Neural progenitor cell (in vitro differentiated cells): ENCODE results near the gene SACM1L. TPM values are rescaled to one million over a fixed set of nuclear protein-coding genes. Genes with fewer than 3 reads are reported as not detected.

Experiments used
- DNase-seq: peaks from one replicate; pipeline ENCODE4 v3.0.0-alpha.2; 2016; ENCODE audit warnings: low spot score
- H2AFZ ChIP-seq: fragments of 200-600 bp; sonication (generic); replicated peaks from 2 replicates; pipeline ENCODE4 v1.6.1; 2016; ENCODE audit warnings: antibody characterized with exemption
- H3F3A ChIP-seq: fragments of 200-600 bp; sonication (generic); 2 replicates; pipeline ENCODE4 v1.6.1; 2016; ENCODE audit warnings: antibody characterized with exemption, low read depth
- H3K27ac ChIP-seq: fragments of 200-600 bp; sonication (generic); 2 replicates; pipeline ENCODE4 v1.5.1; 2016; ENCODE audit warnings: mild to moderate bottlenecking
- H3K27me3 ChIP-seq: fragments of 200-600 bp; sonication (generic); 2 replicates; pipeline ENCODE4 v1.6.1; 2016; ENCODE audit warnings: mild to moderate bottlenecking, moderate library complexity
- H3K36me3 ChIP-seq: fragments of 200-600 bp; sonication (generic); 2 replicates; pipeline ENCODE4 v1.5.1; 2016
- H3K4me1 ChIP-seq: fragments of 200-600 bp; sonication (generic); 2 replicates; pipeline ENCODE4 v1.6.1; 2016; ENCODE audit warnings: mixed run types
- H3K4me2 ChIP-seq: fragments of 200-600 bp; sonication (generic); 2 replicates; pipeline ENCODE4 v1.6.1; 2016
- H3K4me3 ChIP-seq: fragments of 200-600 bp; sonication (generic); 2 replicates; pipeline ENCODE4 v1.5.1; 2016
- H3K79me2 ChIP-seq: fragments of 200-600 bp; sonication (generic); 2 replicates; pipeline ENCODE4 v1.6.1; 2016; ENCODE audit warnings: low read depth
- H3K9ac ChIP-seq: fragments of 200-600 bp; sonication (generic); 2 replicates; pipeline ENCODE4 v1.6.1; 2016
- H3K9me3 ChIP-seq: fragments of 200-600 bp; sonication (generic); 2 replicates; pipeline ENCODE4 v1.5.1; 2016; ENCODE audit warnings: low read depth
- H4K20me1 ChIP-seq: fragments of 200-600 bp; sonication (generic); 2 replicates; pipeline ENCODE4 v1.6.1; 2016; ENCODE audit warnings: low read depth
- H3K27ac Mint-ChIP-seq: 3 replicates; pipeline ENCODE4 v1.8.0; 2021; ENCODE audit warnings: mixed read lengths
- H3K27me3 Mint-ChIP-seq: 2 replicates; pipeline ENCODE4 v1.8.0; 2022; ENCODE audit warnings: low read depth, mild to moderate bottlenecking, inconsistent platforms, moderate library complexity, mixed read lengths; ENCODE audit not compliant: insufficient read depth
- H3K36me3 Mint-ChIP-seq: 3 replicates; pipeline ENCODE4 v1.8.0; 2021; ENCODE audit warnings: mixed read lengths
- H3K4me1 Mint-ChIP-seq: 3 replicates; pipeline ENCODE4 v1.8.0; 2021; ENCODE audit warnings: mixed read lengths
- H3K4me3 Mint-ChIP-seq: 3 replicates; pipeline ENCODE4 v1.8.0; 2021; ENCODE audit warnings: mild to moderate bottlenecking, moderate library complexity, mixed read lengths
- H3K9me3 Mint-ChIP-seq: 3 replicates; pipeline ENCODE4 v1.8.0; 2020; ENCODE audit warnings: mixed read lengths
- CTCF ChIP-seq: fragments of 200-600 bp; sonication (generic); IDR thresholded peaks from 2 replicates; pipeline ENCODE4 v1.5.1; 2017; ENCODE audit warnings: antibody characterized with exemption, mild to moderate bottlenecking
- EZH2 ChIP-seq: fragments of 200-600 bp; sonication (generic); IDR thresholded peaks from 2 replicates; pipeline ENCODE4 v1.6.1; 2017; ENCODE audit warnings: antibody characterized with exemption, mild to moderate bottlenecking, moderate library complexity
- EZH2phosphoT487 ChIP-seq: fragments of 200-600 bp; sonication (generic); IDR thresholded peaks from 2 replicates; pipeline ENCODE4 v1.6.1; 2017; ENCODE audit warnings: antibody characterized with exemption
- total RNA-seq: library from RNA; depleted of rRNA; stranded (reverse); fragments of >200 nt; gene quantifications from 2 replicates; pipeline ENCODE4 v1.2.3, GENCODE V29; 2015; ENCODE audit warnings: low replicate concordance

Gene SACM1L
- total RNA-seq, 1 donor from 2014 or later = 61.8 TPM

- Mint-ChIP-seq H3K4me1 (no peaks in the 10 kb centered on the region), H3K36me3 (no peaks in the 10 kb centered on the region), H3K9me3 (peaks cover 3% of the 10 kb centered on the region)
Measured at GRCh38 chr3:45781271-45781670, 92.1 kb downstream of the SACM1L start.

GRCh38 chr3:45781841-45782240, 92.6 kb downstream of the SACM1L start:
- no peaks in the 10 kb centered on the region for H3K9me3 ChIP-seq
- H3K27me3 ChIP-seq = no peaks in the 10 kb centered on the region
- no peaks in the 10 kb centered on the region for H3F3A ChIP-seq
- no peak overlapping the region for H3K4me3 Mint-ChIP-seq
- H3K27ac Mint-ChIP-seq = no peak overlapping the region
- no peaks in the 10 kb centered on the region for H4K20me1 ChIP-seq
- DNase-seq = no peak
- peaks cover 13% of the 10 kb centered on the region for H3K27me3 Mint-ChIP-seq
- TF ChIP-seq EZH2 = no peak
- TF ChIP-seq EZH2phosphoT487 = no peak
- TF ChIP-seq CTCF = no peak
- no peaks in the 10 kb centered on the region for H3K36me3 Mint-ChIP-seq
- H3K4me1 ChIP-seq = no peaks in the 10 kb centered on the region
- H3K79me2 ChIP-seq = no peaks in the 10 kb centered on the region
- H3K36me3 ChIP-seq = no peaks in the 10 kb centered on the region
- no peak overlapping the region for H3K4me3 ChIP-seq
- H3K9me3 Mint-ChIP-seq = peaks cover 3% of the 10 kb centered on the region
- no peak overlapping the region for H3K27ac ChIP-seq
- no peak overlapping the region for H2AFZ ChIP-seq
- H3K4me1 Mint-ChIP-seq = no peaks in the 10 kb centered on the region
- no peak overlapping the region for H3K9ac ChIP-seq
- H3K4me2 ChIP-seq = no peak overlapping the region

More at GRCh38 chr3:45781271-45781670, 92.1 kb downstream of the SACM1L start:
- Histone ChIP-seq H3K79me2 (no peaks in the 10 kb centered on the region), H3K4me2 (no peak overlapping the region), H3F3A (no peaks in the 10 kb centered on the region), H2AFZ (no peak overlapping the region), H3K9me3 (no peaks in the 10 kb centered on the region), H3K36me3 (no peaks in the 10 kb centered on the region), H3K27me3 (no peaks in the 10 kb centered on the region), H3K4me3 (no peak overlapping the region), H3K9ac (no peak overlapping the region), H3K27ac (no peak overlapping the region), H4K20me1 (no peaks in the 10 kb centered on the region), H3K4me1 (no peaks in the 10 kb centered on the region)
- Mint-ChIP-seq H3K27ac (no peak overlapping the region), H3K4me3 (no peak overlapping the region), H3K27me3 (peaks cover 13% of the 10 kb centered on the region)
- no peak for DNase-seq
- no peak for TF ChIP-seq EZH2phosphoT487
- TF ChIP-seq EZH2 = no peak
- no peak for TF ChIP-seq CTCF

- peaks cover 3% of the 10 kb centered on the region for H3K9me3 Mint-ChIP-seq
- no peak overlapping the region for H3K4me3 Mint-ChIP-seq
- Histone ChIP-seq H3K27ac (no peak overlapping the region), H3K9ac (no peak overlapping the region), H4K20me1 (no peaks in the 10 kb centered on the region), H3K79me2 (no peaks in the 10 kb centered on the region), H3F3A (no peaks in the 10 kb centered on the region), H3K27me3 (no peaks in the 10 kb centered on the region), H3K9me3 (no peaks in the 10 kb centered on the region), H3K4me1 (no peaks in the 10 kb centered on the region), H3K4me3 (no peak overlapping the region), H3K4me2 (no peak overlapping the region), H2AFZ (no peak overlapping the region), H3K36me3 (no peaks in the 10 kb centered on the region)
- DNase-seq = no peak
- TF ChIP-seq EZH2 (no peak), CTCF (no peak), EZH2phosphoT487 (no peak)
- no peaks in the 10 kb centered on the region for H3K36me3 Mint-ChIP-seq
- no peak overlapping the region for H3K27ac Mint-ChIP-seq
- H3K4me1 Mint-ChIP-seq = no peaks in the 10 kb centered on the region
- peaks cover 11% of the 10 kb centered on the region for H3K27me3 Mint-ChIP-seq
Measured at GRCh38 chr3:45782381-45782780, 93.2 kb downstream of the SACM1L start.
